Right lobe of liver (tissue), 6 donors: ENCODE data around the gene EIF4G3. TPM values are rescaled to one million over a fixed set of nuclear protein-coding genes. Genes with fewer than 3 reads are reported as not detected.

Source experiments
- ATAC-seq, 4 donors: fragments of 200-7000 bp; cut with Tn5 transposase; one replicate each; pipeline ENCODE4 v1.9.1; 2020; ENCODE audit warnings: mild to moderate bottlenecking in 4 of 4, moderate library complexity in 4 of 4
- DNase-seq, 3 donors: peaks; one replicate each; pipeline ENCODE4 v3.0.0-alpha.2; 2020
- H3K27ac ChIP-seq, 3 donors: fragments of 200-600 bp; one replicate each; pipeline ENCODE4 v1.8.0; 2022
- H3K27me3 ChIP-seq, 2 donors: fragments of 200-600 bp; one replicate each; pipeline ENCODE4 v1.8.0; 2022
- H3K36me3 ChIP-seq, 4 donors: fragments of 200-600 bp; sonication (generic) in 1 of 4; one replicate each; pipeline versions ENCODE4 v1.5.1 to v1.8.0; 2017 to 2022; ENCODE audit warnings: control low read depth in 1 of 4
- H3K4me1 ChIP-seq, 4 donors: fragments of 200-600 bp; sonication (generic) in 1 of 4; one replicate each; pipeline versions ENCODE4 v1.5.1 to v1.8.0; 2017 to 2022; ENCODE audit warnings: control low read depth in 1 of 4
- H3K4me3 ChIP-seq, 3 donors: fragments of 200-600 bp; one replicate each; pipeline ENCODE4 v1.8.0; 2022
- H3K9me3 ChIP-seq, 4 donors: fragments of 200-600 bp; sonication (generic) in 1 of 4; one replicate each; pipeline versions ENCODE4 v1.5.1 to v1.8.0; 2017 to 2022; ENCODE audit warnings: control low read depth in 1 of 4
- POLR2A ChIP-seq: fragments of 450-650 bp; IDR thresholded peaks from one replicate; pipeline ENCODE4 v1.6.1; 2017; ENCODE audit warnings: antibody characterized with exemption, mild to moderate bottlenecking
- WGBS: methylation state at CpG from one replicate; pipeline ENCODE4 v1.1.6; 2018; ENCODE audit warnings: low coverage, low lambda C conversion rate; ENCODE audit not compliant: insufficient coverage; ENCODE audit errors: missing lambda C conversion rate; 5-methylcytosine and 5-hydroxymethylcytosine counted together
- intact Hi-C, 2 donors: fragments of 100-400 bp; cut with DNase I; formaldehyde crosslinking; loops; one replicate each; pipeline versions ENCODE4 v1.11.2 to v1.14.1; 2022
- total RNA-seq, 6 experiments: library from RNA; depleted of rRNA in 2 of 6; stranded (reverse); fragments of >200 nt in 2 of 6; fragmentation: NEBNext Ultra II Directional in 3 of 6; extraction: Animal tissue kit (Norgen Biotek cat#: 25700) in 3 of 6; gene quantifications; one replicate each; pipeline versions ENCODE4 v1.1.0 to v1.2.4, GENCODE V29; 2016 to 2023
- TF ChIP-seq, protein P1 (sequence below), 4 donors: fragments of 200-600 bp in 3 of 4; fragments of 450-650 bp in 1 of 4; IDR thresholded peaks; one replicate each; pipeline versions ENCODE4 v1.5.1 to v1.8.0; 2016 to 2022; ENCODE audit warnings: antibody characterized with exemption in 4 of 4, mild to moderate bottlenecking in 2 of 4
- donor health status: DM: no; HTN: yes; CAD: no.
- donor health status: DM: no; HTN: no; CAD: no.
- donor health status: DM: no; HTN: no; CAD: no.
- donor health status: DM: no; HTN: yes; CAD: no.
- donor health status: DM: no; HTN: yes; CAD: no.

EIF4G3 gene
- total RNA-seq, 6 experiments from 2014 or later, result 14.4 to 29.9 (median 23.5) TPM

GRCh38 chr1:21117159-21117558, 59.5 kb downstream of the EIF4G3 start:
- TF ChIP-seq, protein P1, sequence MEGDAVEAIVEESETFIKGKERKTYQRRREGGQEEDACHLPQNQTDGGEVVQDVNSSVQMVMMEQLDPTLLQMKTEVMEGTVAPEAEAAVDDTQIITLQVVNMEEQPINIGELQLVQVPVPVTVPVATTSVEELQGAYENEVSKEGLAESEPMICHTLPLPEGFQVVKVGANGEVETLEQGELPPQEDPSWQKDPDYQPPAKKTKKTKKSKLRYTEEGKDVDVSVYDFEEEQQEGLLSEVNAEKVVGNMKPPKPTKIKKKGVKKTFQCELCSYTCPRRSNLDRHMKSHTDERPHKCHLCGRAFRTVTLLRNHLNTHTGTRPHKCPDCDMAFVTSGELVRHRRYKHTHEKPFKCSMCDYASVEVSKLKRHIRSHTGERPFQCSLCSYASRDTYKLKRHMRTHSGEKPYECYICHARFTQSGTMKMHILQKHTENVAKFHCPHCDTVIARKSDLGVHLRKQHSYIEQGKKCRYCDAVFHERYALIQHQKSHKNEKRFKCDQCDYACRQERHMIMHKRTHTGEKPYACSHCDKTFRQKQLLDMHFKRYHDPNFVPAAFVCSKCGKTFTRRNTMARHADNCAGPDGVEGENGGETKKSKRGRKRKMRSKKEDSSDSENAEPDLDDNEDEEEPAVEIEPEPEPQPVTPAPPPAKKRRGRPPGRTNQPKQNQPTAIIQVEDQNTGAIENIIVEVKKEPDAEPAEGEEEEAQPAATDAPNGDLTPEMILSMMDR (IDR thresholded peaks at IDR 0.05), result no peak
- 38% methylated on average over 1 of the region's 1 CpG for WGBS
- peaks cover 0 to 44% (median 13%) of the 10 kb centered on the region in 4 donors for H3K4me1 ChIP-seq
- DNase-seq, result no peak
- H3K27ac ChIP-seq, result no peak overlapping the region
- H3K36me3 ChIP-seq, result no peaks in the 10 kb centered on the region
- no peak for ATAC-seq
- no peaks in the 10 kb centered on the region for H3K9me3 ChIP-seq
- intact Hi-C loops, result no loop called here
- H3K27me3 ChIP-seq, result no peaks in the 10 kb centered on the region
- no peak overlapping the region for H3K4me3 ChIP-seq

GRCh38 chr1:21115098-21115760, 61.5 kb downstream of the EIF4G3 start:
- H3K36me3 ChIP-seq, result no peaks in the 10 kb centered on the region
- intact Hi-C loops, result no loop called here
- H3K27me3 ChIP-seq, result no peaks in the 10 kb centered on the region
- peaks cover 0 to 50% (median 13%) of the 10 kb centered on the region in 4 donors for H3K4me1 ChIP-seq
- ATAC-seq, result peak; percentile 93 to 99 (median 96)
- DNase-seq, result peak in 1 of 3 donors; percentile 64
- 12% methylated on average over 2 of the region's 2 CpGs for WGBS
- TF ChIP-seq POLR2A, result no peak
- TF ChIP-seq, protein P1 (IDR thresholded peaks at IDR 0.05), result peak in 1 of 4 donors; percentile 6
- no peaks in the 10 kb centered on the region for H3K9me3 ChIP-seq
- H3K27ac ChIP-seq, result peak overlapping the region; percentile 30 to 78 (median 48)
- peak overlapping the region in 1 of 3 donors; percentile 18 for H3K4me3 ChIP-seq

GRCh38 chr1:21114431-21114830, 62.3 kb downstream of the EIF4G3 start:
- Histone ChIP-seq H3K9me3 (no peaks in the 10 kb centered on the region), H3K27me3 (no peaks in the 10 kb centered on the region), H3K36me3 (no peaks in the 10 kb centered on the region), H3K4me1 (peaks cover 0 to 50% (median 13%) of the 10 kb centered on the region in 4 donors), H3K27ac (peak overlapping the region in 2 of 3 donors; percentile 30 to 78), H3K4me3 (no peak overlapping the region)
- ATAC-seq (no peak), DNase-seq (no peak)
- WGBS, result 31% methylated on average over 4 of the region's 4 CpGs
- intact Hi-C loops, result no loop called here
- no peak for TF ChIP-seq POLR2A
- TF ChIP-seq, protein P1 (IDR thresholded peaks at IDR 0.05), result no peak

DNA sequence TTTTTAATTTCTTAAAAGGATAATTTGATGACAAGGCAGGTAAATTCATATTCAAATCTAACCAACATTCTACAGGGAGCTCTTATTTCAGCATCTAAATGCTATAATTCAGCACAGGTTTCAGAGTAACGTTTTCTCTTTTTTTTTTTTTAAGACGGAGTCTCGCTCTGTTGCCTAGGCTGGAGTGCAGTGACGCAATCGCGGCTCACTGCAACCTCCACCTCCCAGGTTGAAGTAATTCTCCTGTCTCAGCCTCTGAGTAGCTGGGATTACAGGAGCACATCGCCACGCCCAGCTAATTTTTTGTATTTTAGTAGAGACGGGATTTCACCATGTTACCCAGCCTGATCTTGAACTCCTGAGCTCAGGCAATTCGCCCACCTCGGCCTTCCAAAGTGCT, 66.5 kb downstream of the EIF4G3 start:
- no peaks in the 10 kb centered on the region for H3K36me3 ChIP-seq
- no peak overlapping the region for H3K4me3 ChIP-seq
- ATAC-seq (no peak), DNase-seq (no peak)
- 93% methylated on average over 9 of the region's 11 CpGs for WGBS
- H3K9me3 ChIP-seq, result no peaks in the 10 kb centered on the region
- TF ChIP-seq, protein P1 (IDR thresholded peaks at IDR 0.05), result no peak
- no peak for TF ChIP-seq POLR2A
- peaks cover 0 to 29% (median 7%) of the 10 kb centered on the region in 4 donors for H3K4me1 ChIP-seq
- intact Hi-C loops, result no loop called here
- no peak overlapping the region for H3K27ac ChIP-seq
- H3K27me3 ChIP-seq, result no peaks in the 10 kb centered on the region
